BJ (cell line): Measurements from ENCODE around the gene DNAJC18. TPM values are rescaled to one million over a fixed set of nuclear protein-coding genes. Genes with fewer than 3 reads are reported as not detected.
A peak's percentile ranks its signal among the peaks of the same experiment; 100 is the strongest.
"Not testable (repeated sequence)": the region's sequence is repeated elsewhere in the genome, so short reads cannot be mapped to it uniquely, and the experiment has no call there.

Source experiments
- CTCF ChIA-PET: fragments of 350-600 bp; formaldehyde crosslinking; extraction: SDS; loops from one replicate; lab custom pipeline; 2021; ENCODE audit warnings: antibody characterized with exemption, inconsistent platforms; lab: Yijun Ruan, JAX
- POLR2A ChIA-PET: fragments of 300-600 bp; sonication (Branson Sonifier 250); formaldehyde crosslinking; extraction: SDS; loops from one replicate; lab custom pipeline; 2021; ENCODE audit warnings: antibody characterized with exemption; lab: Charles Lee
- DNase-seq: peaks from one replicate; pipeline ENCODE4 v3.0.0-alpha.2; 2011; ENCODE audit warnings: low read depth
- H3K27me3 ChIP-seq: 2 replicates; pipeline ENCODE4 v1.6.0; 2011; ENCODE audit warnings: low read length; ENCODE audit not compliant: control insufficient read depth, insufficient read depth
- H3K36me3 ChIP-seq: 2 replicates; pipeline ENCODE4 v1.5.1; 2011; ENCODE audit warnings: low read length; ENCODE audit not compliant: control insufficient read depth, insufficient read depth
- H3K4me3 ChIP-seq: 2 replicates; pipeline ENCODE4 v1.5.1; 2011; ENCODE audit warnings: low read depth, mild to moderate bottlenecking, control low read depth, low read length
- polyA plus RNA-seq: library from polyadenylated mRNA; depleted of rRNA; stranded (reverse); fragments of >200 nt; gene quantifications from 2 replicates; pipeline ENCODE4 v1.2.3, GENCODE V29; 2011
- TF ChIP-seq, protein P1 (sequence below): IDR thresholded peaks from 2 replicates; pipeline ENCODE4 v1.5.1; 2011; ENCODE audit warnings: low read depth, mild to moderate bottlenecking, control low read depth, inconsistent platforms, low read length, moderate library complexity; ENCODE audit not compliant: insufficient read depth

The DNAJC18 gene
- polyA plus RNA-seq, 1 experiment, result 5.2 TPM

DNA sequence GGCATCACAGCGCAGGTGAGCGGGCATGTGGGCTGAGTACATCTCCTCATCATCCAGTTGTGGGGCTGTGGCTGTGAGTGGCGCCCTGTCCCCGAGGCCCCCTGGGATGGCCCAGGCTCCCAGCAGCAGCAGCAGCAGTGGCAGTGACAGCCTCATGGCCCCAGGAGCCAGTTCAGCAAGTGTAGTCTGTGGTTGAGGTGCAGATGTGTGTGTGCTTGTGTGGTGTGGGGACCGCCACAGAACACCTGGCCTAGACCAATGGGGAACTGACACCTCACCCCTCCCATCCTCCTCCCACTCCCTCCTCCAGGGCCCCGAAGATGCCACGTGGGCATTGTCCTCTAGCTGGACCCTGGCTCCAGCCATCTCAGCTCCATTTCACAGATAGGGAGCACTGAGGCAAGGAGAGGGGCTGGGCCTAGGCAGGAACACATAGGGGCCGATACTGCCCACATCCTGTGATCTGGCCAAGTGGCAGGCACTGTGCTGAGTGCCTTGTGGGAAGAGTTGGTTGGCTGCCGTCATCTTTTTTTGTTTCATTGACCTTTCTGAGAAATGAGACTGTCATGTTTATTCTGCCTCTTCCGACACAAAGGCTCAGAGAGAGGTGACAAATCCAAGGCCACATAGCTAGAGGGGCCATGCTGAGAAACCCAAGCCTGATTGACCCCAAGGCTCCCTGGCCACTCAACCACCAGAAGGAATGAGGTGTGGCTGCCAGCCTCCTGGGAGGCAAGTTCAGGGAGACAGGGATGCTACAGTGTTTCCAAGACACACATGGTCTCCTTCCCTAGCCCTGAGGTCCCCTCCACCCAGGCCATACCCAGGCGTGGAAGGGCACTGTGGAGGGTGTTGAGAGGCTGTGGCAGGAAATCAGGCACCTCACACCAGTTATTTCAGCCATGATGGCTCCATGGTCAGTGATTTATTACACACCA is 49.4 kb downstream of the DNAJC18 start, which contains the start of gene MZB1:
TSS of gene MZB1 (minus strand) at position 213 of the 938 bp plus-strand sequence. CDS start at position 156, 57 bp downstream.
- TF ChIP-seq, protein P1, sequence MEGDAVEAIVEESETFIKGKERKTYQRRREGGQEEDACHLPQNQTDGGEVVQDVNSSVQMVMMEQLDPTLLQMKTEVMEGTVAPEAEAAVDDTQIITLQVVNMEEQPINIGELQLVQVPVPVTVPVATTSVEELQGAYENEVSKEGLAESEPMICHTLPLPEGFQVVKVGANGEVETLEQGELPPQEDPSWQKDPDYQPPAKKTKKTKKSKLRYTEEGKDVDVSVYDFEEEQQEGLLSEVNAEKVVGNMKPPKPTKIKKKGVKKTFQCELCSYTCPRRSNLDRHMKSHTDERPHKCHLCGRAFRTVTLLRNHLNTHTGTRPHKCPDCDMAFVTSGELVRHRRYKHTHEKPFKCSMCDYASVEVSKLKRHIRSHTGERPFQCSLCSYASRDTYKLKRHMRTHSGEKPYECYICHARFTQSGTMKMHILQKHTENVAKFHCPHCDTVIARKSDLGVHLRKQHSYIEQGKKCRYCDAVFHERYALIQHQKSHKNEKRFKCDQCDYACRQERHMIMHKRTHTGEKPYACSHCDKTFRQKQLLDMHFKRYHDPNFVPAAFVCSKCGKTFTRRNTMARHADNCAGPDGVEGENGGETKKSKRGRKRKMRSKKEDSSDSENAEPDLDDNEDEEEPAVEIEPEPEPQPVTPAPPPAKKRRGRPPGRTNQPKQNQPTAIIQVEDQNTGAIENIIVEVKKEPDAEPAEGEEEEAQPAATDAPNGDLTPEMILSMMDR, result no peak
- no peak for DNase-seq
- POLR2A ChIA-PET, result no interaction called here
- Histone ChIP-seq H3K36me3 (no peaks in the 10 kb centered on the region), H3K27me3 (peaks cover 4% of the 10 kb centered on the region), H3K4me3 (no peak within 1 kb of the TSS)
- CTCF ChIA-PET, result interaction anchor here (1.3 kb wide), 1 partner anchor 13 kb away, joined by 3 read pairs; the partner anchor contains the start of gene SPATA24

DNA sequence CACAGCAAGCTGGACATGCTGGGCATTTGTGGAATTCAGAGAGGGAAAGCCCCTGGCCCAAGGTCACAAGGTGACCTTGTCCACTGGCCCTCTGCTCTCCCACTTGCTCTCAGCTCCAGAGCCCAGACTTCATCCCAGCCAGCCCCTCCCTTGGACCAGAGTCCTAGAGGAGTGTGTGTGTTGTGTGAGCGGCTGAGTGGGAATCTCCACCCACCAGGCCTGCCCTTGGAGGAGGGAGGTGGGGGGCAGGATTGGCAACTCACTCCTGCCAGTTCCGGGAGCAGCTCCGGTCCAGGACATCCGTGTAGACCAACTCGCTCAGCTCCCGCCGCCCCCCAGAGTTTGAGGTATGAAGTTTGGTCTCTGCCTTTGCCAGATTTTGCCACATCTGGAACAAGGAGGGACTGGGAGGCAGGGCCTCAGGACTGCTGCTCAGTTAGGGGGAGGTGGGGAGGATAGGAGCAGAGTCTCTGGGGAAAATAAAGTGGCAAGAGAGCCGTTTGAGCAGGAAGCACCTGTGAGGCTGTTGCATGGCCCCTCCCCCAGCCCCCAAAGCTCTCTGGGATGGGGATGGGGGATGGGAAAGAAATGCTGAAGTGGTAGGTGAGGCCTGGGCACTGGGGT is 51.0 kb downstream of the DNAJC18 start:
- H3K4me3 ChIP-seq, result 0 out of 2 replicates have a peak overlapping the region, but pooled peaks have one; percentile 6
- ChIA-PET CTCF (no interaction called here), POLR2A (no interaction called here)
- TF ChIP-seq, protein P1, result no peak
- H3K36me3 ChIP-seq, result no peaks in the 10 kb centered on the region
- DNase-seq, result no peak
- no peaks in the 10 kb centered on the region; the same call in 1 of the 2 replicates for H3K27me3 ChIP-seq

DNA sequence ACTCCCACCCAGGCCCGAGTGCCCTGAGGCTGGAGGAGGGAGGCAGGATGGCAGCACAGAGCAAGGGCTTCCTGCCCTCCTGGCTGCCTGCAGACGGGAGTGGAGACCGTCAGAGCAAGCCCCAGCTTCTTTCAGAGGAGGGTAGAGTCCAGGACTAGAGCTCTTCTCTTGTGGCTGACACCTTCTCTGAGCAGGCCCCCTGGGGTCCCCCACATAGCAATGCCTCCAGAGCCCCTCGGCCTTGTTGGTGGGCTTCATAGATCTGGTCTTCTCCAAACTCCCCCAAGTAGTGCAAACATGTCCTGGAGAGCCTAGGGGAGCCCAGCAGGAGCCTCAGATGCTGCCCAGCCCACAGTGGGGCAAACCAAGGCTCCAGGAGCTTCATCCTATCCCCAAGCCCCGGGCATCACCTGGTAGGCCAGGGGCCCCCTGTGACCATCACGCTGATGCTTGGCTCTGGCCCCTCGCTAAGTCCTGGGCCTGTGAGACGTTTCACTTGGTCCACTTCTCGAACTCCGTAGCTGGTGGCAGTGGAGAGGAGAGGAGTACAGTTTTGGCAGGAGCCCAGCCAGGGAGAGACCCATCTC is 51.6 kb downstream of the DNAJC18 start:
- DNase-seq, result no peak
- CTCF ChIA-PET, result no interaction called here
- H3K27me3 ChIP-seq, result no peaks in the 10 kb centered on the region
- no peaks in the 10 kb centered on the region for H3K36me3 ChIP-seq
- no peak overlapping the region for H3K4me3 ChIP-seq
- POLR2A ChIA-PET, result no interaction called here
- TF ChIP-seq, protein P1, result no peak

DNA sequence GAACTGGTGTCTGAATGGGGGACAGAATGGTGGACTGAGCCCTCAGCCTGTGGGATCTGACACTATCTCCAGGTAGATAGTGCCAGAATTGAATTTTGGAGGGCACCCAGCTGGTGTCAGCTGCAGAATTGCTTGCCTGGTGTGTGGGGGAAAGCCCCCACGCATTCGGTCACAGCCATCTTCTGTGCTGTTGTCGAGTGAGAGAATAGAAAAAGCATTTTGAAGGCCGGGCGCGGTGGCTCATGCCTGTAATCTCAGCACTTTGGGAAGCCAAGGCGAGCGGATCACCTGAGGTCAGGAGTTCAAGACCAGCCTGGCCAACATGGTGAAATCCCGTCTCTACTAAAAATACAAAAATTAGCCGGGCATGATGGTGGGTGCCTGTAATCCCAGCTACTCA is 52.4 kb downstream of the DNAJC18 start:
- CTCF ChIA-PET, H3K4me3 ChIP-seq, DNase-seq, H3K27me3 ChIP-seq, H3K36me3 ChIP-seq, POLR2A ChIA-PET: not testable (repeated sequence)

DNA sequence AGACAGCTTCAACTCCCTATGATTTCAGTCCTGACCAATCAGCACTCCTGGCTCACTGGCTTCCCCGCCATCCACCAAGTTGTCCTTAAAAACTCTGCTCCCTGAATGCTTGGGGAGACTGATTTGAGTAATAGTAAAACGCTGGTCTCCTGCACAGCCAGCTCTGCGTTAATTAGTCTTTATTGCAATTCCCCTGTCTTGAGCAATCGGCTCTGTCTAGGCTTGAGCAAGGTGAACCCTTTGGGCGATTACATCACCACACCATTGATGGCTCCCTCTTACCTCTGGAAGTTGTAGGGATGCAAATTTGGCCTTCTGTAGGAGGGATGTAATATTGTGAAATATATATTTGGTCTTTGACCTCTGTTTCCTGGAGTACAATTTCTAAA is 53.3 kb downstream of the DNAJC18 start:
- no peak overlapping the region for H3K4me3 ChIP-seq
- DNase-seq, result no peak
- CTCF ChIA-PET, result no interaction called here
- no peaks in the 10 kb centered on the region for H3K36me3 ChIP-seq
- TF ChIP-seq, protein P1, result no peak
- H3K27me3 ChIP-seq, result no peaks in the 10 kb centered on the region
- POLR2A ChIA-PET, result no interaction called here
